Femur (tissue), 1 donor: ENCODE data around the gene TMEM30A.
A peak's percentile ranks its signal among the peaks of the same experiment; 100 is the strongest.

Experiments used
- DNase-seq: peaks from one replicate; pipeline ENCODE4 v3.0.0-alpha.2; 2017

TMEM30A gene

DNA sequence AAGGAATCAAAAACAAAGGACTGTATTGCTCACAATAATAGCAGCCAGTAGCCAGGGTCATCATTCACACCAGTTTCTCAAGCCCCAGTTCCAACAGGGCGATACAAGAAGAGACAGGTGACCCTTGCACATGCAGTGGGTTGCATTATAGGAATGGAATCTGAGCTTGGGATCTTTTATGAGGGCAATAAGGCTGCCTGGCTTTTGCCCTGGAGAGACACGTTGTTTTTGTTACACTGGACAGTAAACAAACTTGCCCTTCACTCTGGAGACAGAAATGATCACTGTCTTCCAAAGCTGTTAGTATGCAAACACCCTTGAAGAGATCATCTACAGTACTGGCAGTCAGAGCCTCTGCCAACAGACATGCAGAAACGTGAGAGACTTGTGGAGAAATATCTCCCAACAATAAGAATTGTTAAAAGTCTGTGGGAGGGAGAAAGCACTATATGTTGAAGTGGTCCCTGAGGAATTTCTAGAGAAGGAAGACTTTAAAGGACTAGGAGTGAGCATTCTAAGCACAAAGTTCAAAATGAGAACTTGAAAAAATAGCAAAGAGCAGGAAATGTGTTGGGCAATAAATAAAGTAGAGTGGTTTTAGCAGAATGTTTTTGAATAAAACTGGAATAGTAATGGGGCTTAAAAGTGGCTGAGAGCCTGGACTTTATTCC, 72.5 kb downstream of the TMEM30A start:
- no peak for DNase-seq

DNA sequence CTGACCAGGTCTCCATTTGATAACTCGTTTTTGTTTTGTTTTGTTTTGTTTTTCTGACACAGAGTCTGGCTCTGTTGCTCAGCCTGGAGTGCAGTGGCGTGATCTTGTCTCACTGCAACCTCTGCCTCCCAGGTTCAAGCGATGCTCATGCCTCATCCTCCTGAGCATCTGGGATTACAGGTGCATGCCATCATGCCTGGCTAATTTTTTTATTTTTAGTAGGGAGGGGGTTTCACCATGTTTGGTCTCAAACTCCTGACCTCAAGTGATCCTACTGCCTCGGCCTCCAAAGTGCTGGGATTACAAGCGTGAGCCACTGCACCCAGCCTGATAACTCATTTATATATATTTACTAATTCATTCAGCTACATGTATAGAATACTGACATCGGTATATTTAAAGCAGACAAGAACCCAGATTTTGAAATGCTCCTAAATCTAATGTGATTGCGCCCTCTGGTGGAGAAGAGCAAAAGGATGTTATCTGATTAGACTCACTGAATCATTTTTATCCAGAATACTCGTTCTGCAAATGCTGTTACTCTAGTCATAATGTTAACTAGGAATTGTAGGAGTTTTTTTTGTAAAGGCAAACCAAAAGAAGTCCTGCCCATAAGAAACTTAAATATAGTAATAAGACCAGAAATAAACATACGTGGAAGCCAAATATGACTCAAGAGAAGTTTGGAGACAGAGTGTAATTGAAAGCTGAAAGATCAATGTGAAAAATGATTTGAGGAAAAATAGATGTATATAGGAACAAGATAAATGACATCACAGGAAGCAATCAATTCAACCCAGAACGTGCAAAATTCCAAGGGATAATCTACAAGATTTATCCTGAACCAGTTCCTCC, 73.5 kb downstream of the TMEM30A start:
- DNase-seq = no peak

DNA sequence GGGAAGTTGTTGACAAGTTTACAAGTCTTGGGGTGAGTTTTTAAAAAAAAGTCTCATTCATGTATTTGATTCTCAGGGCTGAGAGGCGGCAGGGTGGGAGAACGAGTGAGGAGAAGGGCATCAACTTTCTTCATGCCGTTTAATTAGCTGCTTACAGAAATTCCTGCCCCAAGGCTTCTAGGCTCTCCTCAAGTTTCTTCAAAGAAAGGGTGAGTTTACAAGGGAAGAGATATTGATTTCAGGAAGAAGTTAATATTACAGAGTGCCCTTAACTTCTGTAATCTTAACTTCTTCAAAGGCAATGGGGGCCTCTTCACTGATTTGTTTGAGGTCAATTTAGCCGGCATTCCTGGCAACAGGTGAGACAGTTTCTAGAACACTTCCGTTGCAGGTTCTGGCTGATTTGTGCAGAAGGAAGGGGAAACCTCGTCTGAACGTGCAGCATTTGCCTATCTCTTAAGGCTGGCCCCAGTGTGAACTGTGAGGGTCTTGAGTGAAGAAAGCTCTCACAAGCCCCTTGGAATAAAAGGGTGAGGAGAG, 75.3 kb downstream of the TMEM30A start:
- no peak for DNase-seq

DNA sequence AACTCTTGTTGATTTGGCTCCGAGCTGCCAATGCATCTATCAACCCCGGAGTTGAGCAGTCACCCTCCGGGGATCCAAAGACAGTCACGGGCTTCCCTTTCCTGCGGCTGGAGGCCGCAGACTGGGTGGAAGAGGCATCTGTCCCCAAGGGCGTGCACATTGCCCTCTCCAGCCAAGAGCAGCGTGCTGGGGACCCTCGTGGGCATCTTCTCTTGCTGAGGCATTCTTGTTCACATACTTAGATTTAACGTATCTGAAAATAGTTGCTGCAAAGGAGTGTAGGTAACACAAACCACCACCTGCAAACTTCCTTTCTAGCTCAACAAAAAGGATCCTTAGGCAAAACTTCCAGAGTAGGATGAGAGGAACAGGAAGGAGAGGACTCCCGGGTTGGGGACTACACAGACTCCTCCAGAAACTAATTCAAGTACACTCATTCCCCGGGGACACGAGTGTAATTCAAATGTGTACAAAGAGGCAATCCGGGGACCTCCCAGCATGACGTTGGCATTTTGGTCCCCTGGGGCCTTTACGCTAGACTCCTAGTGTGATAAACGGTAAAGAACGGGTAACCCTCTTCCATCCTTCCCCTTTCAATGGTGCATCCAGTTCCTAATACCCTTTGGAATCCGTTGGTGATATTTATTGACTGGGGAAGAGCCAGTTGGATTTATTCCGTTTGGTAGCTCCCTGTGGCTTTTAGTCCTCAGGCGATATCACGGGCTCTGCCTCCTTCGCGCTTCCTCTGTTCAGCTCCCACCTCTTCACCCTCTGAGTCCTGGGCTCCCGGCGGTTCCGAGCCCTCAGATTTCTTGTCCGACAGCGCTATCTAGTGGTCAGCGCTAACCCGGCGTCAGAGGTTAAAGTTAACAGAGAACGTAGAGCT, 76.1 kb downstream of the TMEM30A start:
- DNase-seq = peak; percentile 92

DNA sequence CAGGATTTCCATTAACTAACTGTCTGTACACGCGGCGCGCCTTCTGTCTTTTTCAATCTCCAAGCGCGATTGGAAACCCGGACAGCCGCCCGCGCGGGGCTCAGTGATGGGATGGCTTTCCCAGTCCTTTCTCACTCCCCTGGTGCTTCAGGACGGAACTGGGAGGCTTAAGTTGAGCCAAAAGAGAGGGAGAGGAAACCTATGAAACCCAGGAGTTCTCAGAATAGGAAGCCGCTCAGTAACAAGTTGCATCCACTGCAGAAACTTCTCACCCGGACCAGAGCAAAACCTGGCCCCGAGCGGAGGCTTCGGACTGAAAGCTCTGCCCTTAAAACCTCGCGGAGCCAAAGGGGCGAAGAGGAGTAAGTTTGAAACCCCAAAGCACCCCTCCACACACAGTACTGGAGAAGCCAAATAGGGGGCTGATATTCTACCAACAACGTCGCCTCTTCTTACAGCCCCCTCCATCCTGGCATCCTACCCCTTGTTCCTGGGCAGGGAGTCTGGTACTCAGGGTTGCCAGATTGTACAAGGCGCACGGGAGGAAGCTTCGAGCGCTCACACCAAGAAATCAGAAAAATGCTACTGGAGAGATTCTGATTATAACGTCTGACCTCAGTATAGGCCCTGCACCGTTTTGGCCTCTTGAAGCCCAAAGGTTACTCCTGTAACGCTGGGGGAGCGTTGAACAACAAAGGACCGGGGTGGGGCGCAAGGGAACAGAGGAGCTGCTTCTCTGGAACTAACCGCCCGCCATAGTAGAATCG, 77.8 kb downstream of the TMEM30A start:
- DNase-seq = peak; percentile 80

DNA sequence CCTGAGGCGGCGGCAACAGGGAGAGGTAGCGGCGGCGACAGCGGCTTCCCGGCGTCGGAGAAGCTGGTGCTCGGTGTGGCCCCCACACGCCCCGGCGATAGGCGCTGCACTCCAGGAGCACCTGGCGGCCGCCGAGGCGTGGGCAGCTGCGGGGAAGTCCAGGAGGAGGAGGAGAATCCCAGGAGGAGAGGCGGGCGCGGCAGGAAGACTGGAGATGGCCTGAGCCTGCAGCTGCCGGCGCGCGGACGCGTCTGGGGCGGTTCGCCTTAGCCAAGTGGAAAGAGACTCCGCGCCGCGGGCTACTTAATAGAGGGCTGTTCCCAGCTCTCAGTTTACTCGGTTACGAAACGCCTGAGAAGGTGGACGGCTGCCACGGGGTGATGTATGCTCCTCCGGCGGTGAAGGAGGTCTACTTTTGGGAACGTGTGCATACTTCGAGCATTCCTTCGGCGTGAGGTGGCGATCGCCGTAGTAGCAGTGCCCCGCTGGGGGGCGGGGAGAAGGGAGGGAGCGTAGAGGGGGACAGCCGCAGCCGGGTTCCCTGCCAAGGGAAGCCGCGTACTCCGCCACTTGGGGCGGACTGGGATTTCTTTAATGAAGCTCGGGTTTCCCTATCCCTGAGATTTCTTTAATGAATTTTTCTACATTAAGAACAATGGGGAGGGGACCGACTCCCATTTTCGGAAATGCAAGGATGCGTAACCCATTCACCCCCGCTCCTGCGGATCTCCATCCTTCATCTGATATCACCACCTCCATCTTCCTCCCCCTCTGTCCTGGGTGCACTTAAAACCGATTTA, 78.6 kb downstream of the TMEM30A start, which contains the start of gene COL12A1:
TSS of gene COL12A1 (minus strand) at position 278 of the 800 bp plus-strand sequence. CDS start 3,261 bp downstream, outside the sequence.
- peak; percentile 98 for DNase-seq

DNA sequence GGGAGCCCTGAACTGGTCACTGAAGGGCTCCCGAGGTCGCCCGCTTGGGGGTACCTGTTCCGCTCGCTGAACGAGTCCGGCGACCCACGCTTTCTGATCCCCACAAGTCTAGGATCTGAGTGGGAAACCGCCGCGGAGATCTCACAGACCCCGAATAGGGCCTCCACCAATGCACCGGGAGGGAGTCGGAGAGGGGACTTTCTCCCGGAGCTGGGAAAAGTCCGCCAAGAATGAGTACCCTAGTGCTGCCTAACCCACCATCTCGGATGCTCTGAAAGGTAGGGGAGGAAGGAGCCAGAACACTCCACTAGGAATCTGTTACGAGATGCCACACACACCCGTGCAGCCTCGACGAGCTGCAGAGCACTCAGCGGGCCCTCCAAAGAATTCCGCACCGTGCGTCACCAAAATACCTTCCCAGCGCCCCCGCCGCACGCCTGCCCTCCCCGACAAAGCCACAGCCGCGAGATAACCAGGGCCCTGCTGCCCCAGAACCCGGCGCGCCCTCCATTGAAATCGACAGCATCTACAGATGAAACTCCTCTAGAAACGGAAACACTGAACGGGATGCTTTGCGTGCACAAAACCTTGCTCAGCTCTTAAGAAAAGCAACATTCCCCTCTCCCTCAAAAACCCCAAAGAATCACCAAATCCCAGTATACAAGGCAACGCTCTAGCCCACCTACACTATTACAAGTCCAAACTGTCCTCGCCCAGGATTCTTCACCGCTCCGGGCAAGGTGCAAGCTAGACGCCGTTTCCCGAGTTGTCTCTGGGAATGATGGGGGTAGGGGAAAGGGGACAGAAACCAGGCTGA, 79.4 kb downstream of the TMEM30A start:
- DNase-seq = peak; percentile 73

DNA sequence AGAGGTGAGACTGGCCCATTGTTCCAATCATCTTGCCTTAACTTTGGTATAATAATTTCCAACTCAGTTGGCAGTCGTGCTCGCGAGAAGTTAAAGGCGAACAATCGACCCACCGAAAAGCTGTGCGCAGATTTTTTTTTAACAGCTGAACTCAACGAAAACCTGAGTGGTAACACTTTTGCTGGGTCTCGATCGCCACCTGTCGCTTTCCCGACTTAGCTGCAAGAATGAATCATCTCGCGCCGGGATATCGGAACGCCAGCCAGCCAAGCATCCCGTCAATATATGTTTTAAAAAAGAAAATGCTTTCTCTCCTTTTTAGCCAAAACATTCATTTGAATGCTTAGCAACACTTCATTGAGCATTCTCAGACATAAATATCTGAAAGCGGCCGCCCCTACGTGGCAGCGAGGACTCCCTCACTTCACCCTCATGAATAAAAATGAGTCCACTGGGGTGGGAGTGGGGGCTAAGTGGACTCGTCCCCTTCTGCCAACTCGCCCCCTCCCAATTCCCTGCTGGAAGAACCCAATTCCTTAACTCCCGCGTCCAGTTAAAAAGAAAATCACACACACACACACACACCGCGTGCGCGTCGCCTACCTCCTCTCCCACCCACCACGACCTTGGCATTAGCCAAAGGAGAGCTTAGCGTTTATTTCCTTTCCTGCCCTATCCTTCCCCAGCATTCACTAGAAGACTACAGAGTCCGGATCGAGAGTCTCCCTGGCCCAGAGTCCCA, 80.2 kb downstream of the TMEM30A start:
- peak; percentile 94 for DNase-seq

DNA sequence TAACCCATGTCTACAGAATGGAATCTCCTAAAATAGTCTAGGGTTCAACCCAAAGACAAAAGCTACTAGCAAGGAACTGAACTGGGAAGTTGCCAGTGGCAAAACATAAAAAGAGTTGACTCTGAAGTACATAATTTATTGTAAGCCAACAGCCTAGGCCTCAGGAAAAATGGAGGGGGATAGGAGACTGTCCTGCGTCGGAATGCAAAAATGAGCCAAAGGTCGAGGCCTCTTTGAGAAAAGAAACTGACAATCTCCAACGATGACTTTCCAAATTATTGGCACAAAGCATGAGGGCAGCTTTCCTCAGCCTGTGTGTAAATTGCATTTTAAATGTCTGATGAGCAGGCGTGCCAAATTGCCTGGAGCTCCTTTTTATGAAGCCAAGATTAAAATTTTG, 80.9 kb downstream of the TMEM30A start:
- DNase-seq = peak; percentile 60
